GM12878 (cell line): ENCODE measurements around the gene APLP2. TPM values are rescaled to one million over a fixed set of nuclear protein-coding genes. Genes with fewer than 3 reads are reported as not detected.

ENCODE experiments used
- ATAC-seq: fragments of 200-7000 bp; cut with Tn5 transposase; 3 replicates; pipeline ENCODE4 v1.9.1; 2020; ENCODE audit warnings: mild to moderate bottlenecking, moderate library complexity
- BruUV-seq: library from RNA; stranded (reverse); fragments of 400-500 nt; replicated peaks from 2 replicates; lab custom pipeline; 2021; lab: Mats Ljungman, UMichigan
- CTCF ChIA-PET: fragments of 300-600 bp; sonication (Branson Sonifier 250); formaldehyde crosslinking; extraction: SDS; loops from one replicate; lab custom pipeline; 2021; ENCODE audit warnings: inconsistent platforms; lab: Yijun Ruan, JAX
- POLR2A ChIA-PET: fragments of 350-600 bp; formaldehyde crosslinking; extraction: SDS; loops from one replicate; lab custom pipeline; 2021; ENCODE audit warnings: inconsistent platforms; lab: Charles Lee
- RAD21 ChIA-PET: fragments of 300-600 bp; sonication (Branson Sonifier 250); formaldehyde crosslinking; loops from one replicate; lab custom pipeline; 2023; ENCODE audit warnings: antibody characterized with exemption; ENCODE audit not compliant: unreplicated experiment; lab: Charles Lee
- SMC1A ChIA-PET: fragments of 300-600 bp; sonication (Branson Sonifier 250); formaldehyde crosslinking; loops from one replicate; lab custom pipeline; 2023; ENCODE audit not compliant: unreplicated experiment, uncharacterized antibody; lab: Charles Lee
- DNase-seq: peaks from one replicate; pipeline ENCODE4 v3.0.0-alpha.2; 2011; ENCODE audit warnings: low read depth, low spot score
- FAIRE-seq: peaks from 3 replicates; lab custom pipeline; 2011; peaks lifted over from hg19 to GRCh38; lab: Jason Lieb, UNC
- H2AFZ ChIP-seq: 2 replicates; pipeline ENCODE4 v1.6.0; 2011; ENCODE audit warnings: low read depth, low read length, control low read depth; ENCODE audit not compliant: control insufficient read depth
- H3K27ac ChIP-seq: 2 replicates; pipeline ENCODE4 v1.5.1; 2011; ENCODE audit warnings: control low read depth; ENCODE audit not compliant: control insufficient read depth, insufficient read depth
- H3K27me3 ChIP-seq, 2 experiments: replicated peaks in 1 of 2; 2 replicates each; pipeline versions ENCODE4 v1.6.0 to v1.6.1; 2011; ENCODE audit warnings: low read length in 1 of 2; ENCODE audit not compliant: control insufficient read depth in 2 of 2, insufficient read depth in 2 of 2
- H3K36me3 ChIP-seq, 2 experiments: 2 replicates each; pipeline ENCODE4 v1.5.1; 2011; ENCODE audit warnings: low read length in 1 of 2; ENCODE audit not compliant: control insufficient read depth in 2 of 2, insufficient read depth in 2 of 2
- H3K4me1 ChIP-seq: 2 replicates; pipeline ENCODE4 v1.6.1; 2011; ENCODE audit warnings: mild to moderate bottlenecking, low read length, moderate library complexity, mixed read lengths; ENCODE audit not compliant: control insufficient read depth, insufficient read depth
- H3K4me2 ChIP-seq: 2 replicates; pipeline ENCODE4 v1.6.0; 2011; ENCODE audit warnings: control low read depth; ENCODE audit not compliant: control insufficient read depth, insufficient read depth
- H3K4me3 ChIP-seq: fragments of 200-600 bp; sonication (generic); 2 replicates; pipeline ENCODE4 v1.5.1; 2016
- H3K79me2 ChIP-seq: 2 replicates; pipeline ENCODE4 v1.6.0; 2011; ENCODE audit warnings: low read length; ENCODE audit not compliant: control insufficient read depth, insufficient read depth
- H3K9ac ChIP-seq: 2 replicates; pipeline ENCODE4 v1.8.0; 2011; ENCODE audit warnings: low read length, control low read depth, mixed read lengths; ENCODE audit not compliant: control insufficient read depth, insufficient read depth
- H3K9me3 ChIP-seq: replicated peaks from 3 replicates; pipeline ENCODE4 v1.5.1; 2011; ENCODE audit warnings: mild to moderate bottlenecking, low read length; ENCODE audit not compliant: control insufficient read depth, insufficient read depth
- H4K20me1 ChIP-seq: 2 replicates; pipeline ENCODE4 v1.6.0; 2011; ENCODE audit not compliant: control insufficient read depth, insufficient read depth
- CBFB ChIP-seq: IDR thresholded peaks from 2 replicates; pipeline ENCODE4 v1.6.1; 2016; ENCODE audit warnings: antibody characterized with exemption, low read depth
- FOXK2 ChIP-seq: fragments of 450-650 bp; IDR thresholded peaks from 2 replicates; pipeline ENCODE4 v1.6.1; 2017; ENCODE audit warnings: mild to moderate bottlenecking, moderate library complexity
- IKZF2 ChIP-seq, 2 experiments: fragments of 450-650 bp; IDR thresholded peaks; 2 replicates each; pipeline ENCODE4 v1.6.1; 2017; ENCODE audit warnings: mild to moderate bottlenecking in 2 of 2, moderate library complexity in 2 of 2
- KAT2A ChIP-seq: conservative IDR thresholded peaks from 2 replicates; pipeline ENCODE4 v1.6.1; 2011; ENCODE audit warnings: low read depth, low read length; ENCODE audit not compliant: control insufficient read depth
- RBBP5 ChIP-seq: fragments of 200-600 bp; sonication (generic); conservative IDR thresholded peaks from 2 replicates; pipeline ENCODE4 v1.6.1; 2016
- ZZZ3 ChIP-seq: IDR thresholded peaks from 2 replicates; pipeline ENCODE4 v1.6.1; 2011; ENCODE audit warnings: low read depth; ENCODE audit not compliant: control insufficient read depth, insufficient read length
- WGBS: methylation state at CpG from one replicate; pipeline ENCODE4 v1.1.6; 2016; ENCODE audit warnings: low lambda C conversion rate; ENCODE audit not compliant: insufficient replicate concordance, insufficient coverage; ENCODE audit errors: missing lambda C conversion rate; 5-methylcytosine and 5-hydroxymethylcytosine counted together
- in situ Hi-C: fragments of 300-500 bp; cut with MboI; formaldehyde crosslinking; loops from 9 replicates; pipeline ENCODE4 v1.14.3; 2018; ENCODE audit warnings: mixed read lengths
- intact Hi-C: fragments of 100-400 bp; cut with micrococcal nuclease; formaldehyde crosslinking; loops from one replicate; pipeline ENCODE4 v1.14.2; 2022; ENCODE audit not compliant: unreplicated experiment
- polyA plus RNA-seq, 11 experiments: library from polyadenylated mRNA; depleted of rRNA in 4 of 11; unstranded in 6 of 11; stranded (reverse) in 5 of 11; fragments of >200 nt; fragmentation: Nextera tagmentation in 4 of 11; fragmentation: Illumina TruSeq in 1 of 11; extraction: Ambion mirVana in 4 of 11; extraction: Trizol in 1 of 11; gene quantifications; 1 replicate in 1 of 11; 2 replicates in 10 of 11; pipeline versions ENCODE4 v1.2.1 to v1.2.3, GENCODE V29; 2011 to 2016; ENCODE audit warnings: inconsistent platforms in 2 of 11, missing spikeins in 2 of 11, low read depth in 1 of 11
- total RNA-seq, 4 experiments: library from RNA; depleted of rRNA in 3 of 4; stranded (reverse); fragments of >200 nt in 3 of 4; fragmentation: Illumina TruSeq in 1 of 4; extraction: Trizol in 1 of 4; gene quantifications; 2 replicates each; pipeline versions ENCODE4 v1.2.1 to v1.2.3, GENCODE V29; 2013 to 2021

The APLP2 gene
- total and polyA plus RNA-seq, 10 of the 15 experiments (the other 5 are each of a cell fraction or from before 2014, with no cell fraction given), result 2.3 to 38.8 (median 21.3) TPM

- SMC1A ChIA-PET, result interaction anchor here (2.6 kb wide), 1 partner anchor 10 kb away, joined by 14 read pairs; no protein-coding TSS in a partner anchor
- FAIRE-seq (no peak), DNase-seq (no peak), ATAC-seq (peak; percentile 18)
- WGBS, result 43% methylated on average over 19 of the region's 19 CpGs
- CTCF ChIA-PET, result interaction anchor here (0.7 to 3.3 kb wide), 2 partner anchors 10 to 230 kb away, joined by 3 to 10 read pairs; no protein-coding TSS in a partner anchor
- Histone ChIP-seq H4K20me1 (no peaks in the 10 kb centered on the region), H2AFZ (no peak overlapping the region; the same call in 1 of the 2 replicates), H3K9ac (peak overlapping the region; percentile 0; the same call in 1 of the 2 replicates), H3K79me2 (no peaks in the 10 kb centered on the region), H3K36me3 (no peaks in the 10 kb centered on the region), H3K4me2 (peak overlapping the region; percentile 75), H3K9me3 (no peaks in the 10 kb centered on the region), H3K27me3 (peaks cover 16 to 17% of the 10 kb centered on the region in 2 experiments), H3K4me3 (peak overlapping the region; percentile 57; the same call in 1 of the 2 replicates), H3K27ac (no peak overlapping the region), H3K4me1 (0 out of 2 replicates have a peak, but pooled peaks cover 6% of the 10 kb centered on the region)
- RAD21 ChIA-PET, result interaction anchor here (1.1 to 3.9 kb wide), 3 partner anchors 10 to 28 kb away, joined by 4 to 22 read pairs (median 6); no protein-coding TSS in a partner anchor
- intact Hi-C loops (no loop called here), in situ Hi-C loops (no loop called here)
- BruUV-seq, result no TSS peak
- TF ChIP-seq ZZZ3 (no peak), IKZF2 (IDR thresholded peaks at IDR 0.05) (0 out of 4 replicates have a peak, but pooled peaks have one; percentile 17 to 25), KAT2A (no peak), FOXK2 (no peak), RBBP5 (no peak), CBFB (no peak)
- POLR2A ChIA-PET, result interaction anchor here (1.0 to 1.2 kb wide), 3 partner anchors 9 to 21 kb away, joined by 3 to 4 read pairs (median 4); no protein-coding TSS in a partner anchor
Measured at GRCh38 chr11:130160498-130161155, 90.9 kb downstream of the APLP2 start.
